ENCODE data around the gene SLC38A4.

SLC38A4 gene, protein sequence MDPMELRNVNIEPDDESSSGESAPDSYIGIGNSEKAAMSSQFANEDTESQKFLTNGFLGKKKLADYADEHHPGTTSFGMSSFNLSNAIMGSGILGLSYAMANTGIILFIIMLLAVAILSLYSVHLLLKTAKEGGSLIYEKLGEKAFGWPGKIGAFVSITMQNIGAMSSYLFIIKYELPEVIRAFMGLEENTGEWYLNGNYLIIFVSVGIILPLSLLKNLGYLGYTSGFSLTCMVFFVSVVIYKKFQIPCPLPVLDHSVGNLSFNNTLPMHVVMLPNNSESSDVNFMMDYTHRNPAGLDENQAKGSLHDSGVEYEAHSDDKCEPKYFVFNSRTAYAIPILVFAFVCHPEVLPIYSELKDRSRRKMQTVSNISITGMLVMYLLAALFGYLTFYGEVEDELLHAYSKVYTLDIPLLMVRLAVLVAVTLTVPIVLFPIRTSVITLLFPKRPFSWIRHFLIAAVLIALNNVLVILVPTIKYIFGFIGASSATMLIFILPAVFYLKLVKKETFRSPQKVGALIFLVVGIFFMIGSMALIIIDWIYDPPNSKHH

DNA sequence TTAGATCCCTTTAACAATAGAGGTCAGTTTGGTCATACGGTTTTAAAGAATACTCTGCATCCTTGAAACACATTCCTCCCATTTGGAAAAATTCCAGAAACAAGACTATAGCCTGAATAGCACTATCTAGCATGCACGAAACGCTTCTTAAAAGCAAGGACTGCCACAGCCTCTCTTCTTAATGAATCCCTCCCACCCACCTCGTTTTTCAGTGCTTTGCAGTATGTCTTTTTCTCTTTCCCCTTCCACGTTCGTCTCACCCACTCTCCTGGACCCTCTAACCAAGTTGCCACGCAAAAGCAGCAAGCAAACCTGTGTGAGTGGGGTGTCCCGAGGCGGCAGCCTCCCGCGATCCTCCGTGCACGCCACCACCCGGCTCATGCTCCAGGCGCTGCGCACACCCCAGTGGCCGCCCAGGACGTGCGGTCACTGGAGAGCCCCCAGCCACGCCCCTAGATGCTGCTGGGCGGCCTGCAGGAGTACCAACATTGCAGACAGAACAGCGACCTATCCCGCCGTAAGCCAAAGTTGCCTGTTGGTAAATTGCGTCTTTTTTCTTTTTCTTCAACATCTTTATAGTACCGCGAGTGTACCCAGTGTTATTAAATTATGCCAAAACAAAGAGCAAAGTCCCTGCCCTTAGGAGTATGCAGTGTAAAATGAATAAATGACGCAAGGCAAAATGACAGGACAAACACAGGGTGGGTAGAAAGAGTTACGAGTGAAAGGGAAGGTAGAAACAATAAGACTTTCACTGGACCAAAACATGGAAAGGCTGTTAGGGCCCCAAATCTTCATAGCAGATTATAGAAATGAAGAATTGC lies at the start of gene SLC38A4:
TSS of gene SLC38A4 (minus strand) at position 407 of the 824 bp plus-strand sequence. CDS start 32,926 bp downstream, outside the sequence.
- DNase-seq (ENCODE audit: low read depth): peak; percentile 64
- TF ChIP-seq, protein P1, sequence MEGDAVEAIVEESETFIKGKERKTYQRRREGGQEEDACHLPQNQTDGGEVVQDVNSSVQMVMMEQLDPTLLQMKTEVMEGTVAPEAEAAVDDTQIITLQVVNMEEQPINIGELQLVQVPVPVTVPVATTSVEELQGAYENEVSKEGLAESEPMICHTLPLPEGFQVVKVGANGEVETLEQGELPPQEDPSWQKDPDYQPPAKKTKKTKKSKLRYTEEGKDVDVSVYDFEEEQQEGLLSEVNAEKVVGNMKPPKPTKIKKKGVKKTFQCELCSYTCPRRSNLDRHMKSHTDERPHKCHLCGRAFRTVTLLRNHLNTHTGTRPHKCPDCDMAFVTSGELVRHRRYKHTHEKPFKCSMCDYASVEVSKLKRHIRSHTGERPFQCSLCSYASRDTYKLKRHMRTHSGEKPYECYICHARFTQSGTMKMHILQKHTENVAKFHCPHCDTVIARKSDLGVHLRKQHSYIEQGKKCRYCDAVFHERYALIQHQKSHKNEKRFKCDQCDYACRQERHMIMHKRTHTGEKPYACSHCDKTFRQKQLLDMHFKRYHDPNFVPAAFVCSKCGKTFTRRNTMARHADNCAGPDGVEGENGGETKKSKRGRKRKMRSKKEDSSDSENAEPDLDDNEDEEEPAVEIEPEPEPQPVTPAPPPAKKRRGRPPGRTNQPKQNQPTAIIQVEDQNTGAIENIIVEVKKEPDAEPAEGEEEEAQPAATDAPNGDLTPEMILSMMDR (conservative IDR thresholded peaks at IDR 0.05; ENCODE audit: low read length): no peak; the same call in 1 of the 2 replicates
- H3K4me3 ChIP-seq (ENCODE audit: low read length): peak within 1 kb of the TSS; percentile 60

DNA sequence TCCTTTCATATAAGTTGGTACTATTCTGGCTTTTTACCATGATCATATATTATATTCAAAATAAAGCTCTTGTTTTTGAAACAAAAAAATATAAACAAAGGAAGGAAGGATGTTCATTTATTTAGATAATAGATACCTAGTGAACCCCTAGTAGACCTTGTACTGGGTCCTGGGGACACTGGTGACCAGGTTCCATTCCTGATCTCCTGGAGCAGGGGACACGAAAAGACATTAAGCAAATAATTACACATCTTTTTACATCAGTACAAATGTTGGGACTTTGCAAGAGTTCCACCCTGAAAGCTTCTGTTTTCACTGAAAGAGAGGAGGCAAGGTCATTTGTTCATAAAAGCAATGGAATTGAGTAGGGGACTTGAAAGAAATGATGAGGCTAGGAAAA lies 49.3 kb upstream of the SLC38A4 start:
- H3K4me3 ChIP-seq (ENCODE audit: low read length): no peak overlapping the region
- TF ChIP-seq, protein P1 (conservative IDR thresholded peaks at IDR 0.05; ENCODE audit: low read length): no peak
- no peak for DNase-seq (ENCODE audit: low read depth)

DNA sequence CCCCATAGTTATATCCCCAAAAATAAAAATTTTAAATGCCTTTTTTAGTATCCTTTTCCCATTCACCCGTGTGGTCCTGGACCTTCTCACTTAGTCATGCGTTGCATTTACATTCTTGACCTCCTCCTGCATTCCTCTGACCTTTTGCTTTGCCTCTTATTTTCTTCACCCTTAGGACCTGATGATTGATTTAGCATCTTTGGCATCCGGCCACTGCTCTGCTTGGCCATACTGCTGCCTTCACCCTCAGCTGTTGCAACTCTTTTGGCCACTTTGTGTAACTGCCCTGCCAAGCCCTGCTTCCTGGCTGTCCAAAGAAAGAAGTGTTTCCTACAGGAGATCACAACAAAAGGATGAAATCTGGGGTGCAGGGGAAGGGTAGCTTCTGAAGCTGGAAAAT lies 48.8 kb upstream of the SLC38A4 start:
- DNase-seq (ENCODE audit: low read depth): peak; percentile 91
- H3K4me3 ChIP-seq (ENCODE audit: low read length): no peak overlapping the region
- TF ChIP-seq, protein P1 (conservative IDR thresholded peaks at IDR 0.05; ENCODE audit: low read length): no peak

DNA sequence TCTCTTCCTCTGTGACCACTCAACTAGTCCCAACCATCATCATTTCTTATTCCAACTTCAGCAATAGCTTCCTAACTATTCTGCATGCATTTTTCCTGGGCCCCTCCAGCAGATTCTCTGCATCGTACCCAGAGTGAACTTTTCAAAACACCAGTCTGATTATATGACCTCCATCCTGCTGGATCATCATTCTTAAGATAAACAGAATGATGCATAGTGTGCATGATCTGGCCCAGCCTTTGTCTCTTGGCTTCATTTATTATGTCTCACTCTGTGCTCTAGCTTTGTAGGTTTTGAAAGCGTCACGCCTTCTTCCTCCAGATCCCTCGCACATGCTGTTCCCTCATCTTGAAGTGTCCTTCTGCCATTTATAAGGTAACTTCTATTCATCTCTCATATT lies 46.3 kb upstream of the SLC38A4 start:
- DNase-seq (ENCODE audit: low read depth): no peak
- TF ChIP-seq, protein P1 (conservative IDR thresholded peaks at IDR 0.05; ENCODE audit: low read length): no peak
- no peak overlapping the region for H3K4me3 ChIP-seq (ENCODE audit: low read length)

DNA sequence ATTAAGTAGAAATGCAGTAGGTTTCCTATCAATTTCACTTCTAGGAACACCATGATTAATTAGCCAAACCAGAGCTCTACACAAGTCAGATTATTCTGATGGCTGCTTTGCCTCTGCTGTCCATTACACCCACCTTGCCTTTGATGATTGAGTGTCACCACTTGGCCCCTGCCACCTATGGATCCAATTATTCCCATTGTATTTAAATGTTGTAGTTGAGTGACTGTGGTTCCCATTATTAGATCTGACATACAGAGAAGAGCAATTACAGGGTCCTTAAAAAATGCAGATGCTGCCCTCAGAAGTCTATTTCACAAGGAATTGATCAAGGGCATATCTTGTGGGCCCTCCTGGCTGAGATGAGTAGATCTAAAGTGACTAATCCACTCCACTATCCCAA lies 39.5 kb upstream of the SLC38A4 start:
- H3K4me3 ChIP-seq (ENCODE audit: low read length): no peak overlapping the region
- DNase-seq (ENCODE audit: low read depth): no peak
- TF ChIP-seq, protein P1 (conservative IDR thresholded peaks at IDR 0.05; ENCODE audit: low read length): no peak

DNA sequence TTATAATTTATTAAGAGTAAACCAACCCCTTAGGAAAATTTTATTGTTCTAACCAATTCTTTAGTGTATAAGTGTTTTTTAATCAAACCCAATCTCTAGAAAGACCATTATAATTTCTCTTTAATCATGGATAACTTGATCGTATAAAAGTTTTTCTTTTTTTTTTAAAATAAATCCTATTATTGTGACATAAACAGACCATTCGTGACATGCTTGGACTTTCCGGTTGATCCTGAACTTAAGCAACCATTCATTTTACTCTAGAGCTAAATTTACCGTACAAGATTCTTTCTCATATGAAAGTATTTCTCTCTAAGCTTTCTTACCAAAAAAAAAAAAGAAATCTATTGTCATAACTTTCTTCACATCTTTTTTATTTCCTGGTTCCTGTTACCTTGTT lies 32.6 kb upstream of the SLC38A4 start:
- no peak overlapping the region for H3K4me3 ChIP-seq (ENCODE audit: low read length)
- TF ChIP-seq, protein P1 (conservative IDR thresholded peaks at IDR 0.05; ENCODE audit: low read length): no peak
- no peak for DNase-seq (ENCODE audit: low read depth)
